Epidermal melanocyte (primary cell): ENCODE data around the gene IL12A.
A peak's percentile ranks its signal among the peaks of the same experiment; 100 is the strongest.

ENCODE experiments used
- DNase-seq: peaks from one replicate; pipeline ENCODE4 v3.0.0; 2011; ENCODE audit warnings: low spot score; ENCODE audit not compliant: insufficient read length

Gene IL12A

DNA sequence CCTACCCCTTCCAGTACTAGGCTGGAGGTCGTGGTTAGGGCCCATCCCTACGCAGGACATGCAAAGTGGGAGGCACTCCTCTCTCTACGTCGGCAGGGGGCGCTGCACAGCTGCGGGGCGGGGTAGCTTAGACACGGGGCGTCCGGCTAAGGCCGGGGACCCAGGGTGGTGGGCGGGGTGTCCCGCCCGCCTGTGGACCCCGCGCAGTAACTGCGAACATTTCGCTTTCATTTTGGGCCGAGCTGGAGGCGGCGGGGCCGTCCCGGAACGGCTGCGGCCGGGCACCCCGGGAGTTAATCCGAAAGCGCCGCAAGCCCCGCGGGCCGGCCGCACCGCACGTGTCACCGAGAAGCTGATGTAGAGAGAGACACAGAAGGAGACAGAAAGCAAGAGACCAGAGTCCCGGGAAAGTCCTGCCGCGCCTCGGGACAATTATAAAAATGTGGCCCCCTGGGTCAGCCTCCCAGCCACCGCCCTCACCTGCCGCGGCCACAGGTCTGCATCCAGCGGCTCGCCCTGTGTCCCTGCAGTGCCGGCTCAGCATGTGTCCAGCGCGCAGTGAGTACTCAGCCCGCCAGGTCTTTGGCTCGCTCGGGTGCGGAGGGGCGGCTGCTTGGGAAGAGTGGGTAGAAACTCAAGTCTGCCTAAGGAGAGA, at the start of gene IL12A:
Gene IL12A (plus strand): TSS at position 219 of the 655 bp plus-strand sequence.
- peak; percentile 42 for DNase-seq

DNA sequence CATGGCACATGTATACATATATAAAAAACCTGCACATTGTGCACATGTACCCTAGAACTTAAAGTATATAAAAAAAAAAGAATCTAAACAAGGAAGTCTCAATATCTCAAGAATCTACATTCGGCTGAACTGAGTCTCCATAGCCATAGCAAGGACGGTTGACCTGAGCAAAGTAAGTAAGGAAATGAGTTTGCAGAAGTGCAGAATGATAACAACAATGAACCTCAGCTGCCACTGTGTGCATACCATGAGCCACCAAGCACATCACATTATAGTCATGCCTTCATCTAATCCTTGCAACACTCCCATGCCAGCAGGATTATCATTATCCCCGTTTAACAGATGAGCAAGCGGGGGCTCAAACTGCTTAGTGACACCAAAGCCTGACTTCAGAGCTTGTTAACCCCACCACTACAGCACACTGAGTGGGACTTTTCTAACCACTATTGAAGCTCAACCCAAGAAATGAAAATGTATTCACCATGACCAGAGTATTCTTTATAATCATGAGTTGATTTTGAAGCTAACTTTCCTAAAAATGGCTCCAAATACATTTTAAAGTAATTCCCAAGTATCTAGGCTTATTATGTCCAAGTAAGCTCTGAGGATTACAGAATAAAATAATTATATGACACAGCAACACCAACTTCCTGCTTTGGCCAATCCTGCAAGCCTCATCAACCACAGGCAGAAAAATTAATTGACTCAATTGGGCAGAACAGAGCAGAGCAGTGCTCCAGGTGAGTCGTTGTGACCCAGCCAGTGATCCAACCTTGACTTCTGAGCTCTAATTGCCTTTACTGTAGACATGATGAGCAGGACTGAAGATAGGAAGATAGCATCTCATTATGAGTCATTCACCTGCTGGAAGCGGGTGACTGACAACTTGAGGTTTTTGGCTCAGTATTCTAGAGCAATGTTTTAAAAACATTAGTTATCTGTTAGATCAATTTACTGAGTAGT, 47.3 kb upstream of the IL12A start:
- no peak for DNase-seq

GRCh38 chr3:159944781-159945180, 43.9 kb upstream of the IL12A start:
- no peak for DNase-seq

DNA sequence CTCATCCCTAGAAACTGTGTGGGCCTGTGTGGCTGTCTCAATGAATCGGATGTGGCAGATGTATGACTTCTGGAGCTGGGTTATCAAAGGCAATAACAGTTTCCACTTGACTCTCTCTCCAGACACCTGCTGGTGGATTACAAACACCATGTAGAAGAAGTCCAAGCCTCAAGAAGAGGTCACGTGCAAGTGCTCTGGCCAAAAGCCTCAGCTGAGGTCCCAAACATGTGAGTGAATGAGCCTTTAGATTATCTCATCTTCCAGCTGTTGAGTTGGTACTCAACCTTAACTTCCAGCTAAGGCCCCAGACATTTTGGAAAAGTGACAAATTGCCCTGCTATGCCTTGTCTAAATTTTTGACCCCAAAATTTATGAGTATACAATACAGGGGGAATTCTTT, 42.7 kb upstream of the IL12A start:
- DNase-seq, result no peak

GRCh38 chr3:159947220-159947619, 41.4 kb upstream of the IL12A start:
- no peak for DNase-seq

GRCh38 chr3:159948429-159949144, 40.0 kb upstream of the IL12A start:
- DNase-seq, result no peak

DNA sequence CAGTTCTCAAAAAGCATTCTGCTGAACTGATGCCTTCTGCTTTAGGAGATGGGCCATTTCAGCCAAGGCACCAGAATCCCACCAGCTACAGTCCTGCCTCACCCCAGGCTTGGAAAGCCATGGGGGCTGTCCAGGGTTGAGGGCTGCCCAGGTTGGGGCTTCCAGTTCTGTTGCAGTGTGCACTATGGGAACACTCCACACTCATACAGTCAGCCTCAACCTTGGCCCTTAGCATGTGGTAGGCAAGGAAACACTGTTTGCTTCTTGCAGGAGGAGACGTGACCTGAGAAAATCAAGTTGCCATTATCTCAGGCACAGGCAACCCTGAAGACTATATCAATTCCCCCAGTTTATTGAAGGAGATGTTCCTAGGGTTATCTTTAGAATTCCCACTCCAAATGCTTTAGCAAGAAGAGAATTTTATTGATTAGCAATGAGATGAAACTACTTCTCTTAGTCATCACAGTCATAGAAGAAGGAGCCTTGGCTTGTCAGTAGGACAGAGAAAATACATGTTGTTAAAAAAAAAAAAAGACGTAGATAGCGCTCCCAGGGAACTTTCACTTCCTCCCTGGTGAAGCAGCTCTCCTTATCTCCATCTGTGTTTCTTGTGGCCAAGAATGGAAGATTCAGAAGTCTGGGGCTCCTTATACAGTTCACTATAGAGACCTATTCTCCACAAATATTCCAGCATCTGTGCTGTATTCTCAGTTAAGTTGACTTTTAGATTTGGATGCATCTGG, 38.3 kb upstream of the IL12A start:
- no peak for DNase-seq

GRCh38 chr3:159951540-159951939, 37.1 kb upstream of the IL12A start:
- DNase-seq, result no peak

DNA sequence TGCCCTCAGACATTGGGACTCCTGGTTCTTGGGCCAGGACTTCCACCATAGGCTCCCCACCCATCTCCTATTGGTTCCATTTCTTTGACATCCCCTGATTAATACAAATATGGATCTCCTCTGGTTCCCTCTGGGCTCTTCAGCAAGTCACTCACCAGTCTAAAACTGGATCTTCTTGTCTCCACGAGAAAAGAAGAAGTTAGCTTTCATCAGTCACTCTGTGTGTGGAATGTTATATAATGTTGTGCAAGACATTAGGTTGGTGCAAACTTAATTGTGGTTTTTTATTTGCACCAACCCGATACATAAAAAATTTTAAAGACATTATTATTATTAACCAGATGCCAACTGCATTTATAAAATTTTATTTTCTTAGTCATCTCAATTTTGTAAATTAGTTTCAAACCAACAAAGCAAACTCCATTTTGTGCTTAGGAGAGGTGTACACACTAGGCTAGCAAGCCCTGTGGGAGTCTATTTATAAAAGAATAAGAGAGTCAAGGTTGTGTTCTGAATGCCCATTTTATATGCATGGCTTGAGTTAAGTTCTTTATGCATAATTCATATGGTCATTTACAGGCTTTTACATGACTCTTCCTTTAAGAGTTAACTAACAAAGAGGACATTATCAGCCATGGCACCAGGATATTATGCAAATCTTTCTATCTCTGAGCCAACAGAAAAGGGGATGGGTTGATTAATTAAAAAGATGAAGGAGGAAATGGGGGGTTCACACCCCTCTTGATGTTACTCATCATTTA, 35.1 kb upstream of the IL12A start:
- no peak for DNase-seq

GRCh38 chr3:159960188-159961148, 28.2 kb upstream of the IL12A start:
- DNase-seq, result no peak

- DNase-seq, result no peak
Observed at GRCh38 chr3:159964166-159964973, 24.3 kb upstream of the IL12A start.

DNA sequence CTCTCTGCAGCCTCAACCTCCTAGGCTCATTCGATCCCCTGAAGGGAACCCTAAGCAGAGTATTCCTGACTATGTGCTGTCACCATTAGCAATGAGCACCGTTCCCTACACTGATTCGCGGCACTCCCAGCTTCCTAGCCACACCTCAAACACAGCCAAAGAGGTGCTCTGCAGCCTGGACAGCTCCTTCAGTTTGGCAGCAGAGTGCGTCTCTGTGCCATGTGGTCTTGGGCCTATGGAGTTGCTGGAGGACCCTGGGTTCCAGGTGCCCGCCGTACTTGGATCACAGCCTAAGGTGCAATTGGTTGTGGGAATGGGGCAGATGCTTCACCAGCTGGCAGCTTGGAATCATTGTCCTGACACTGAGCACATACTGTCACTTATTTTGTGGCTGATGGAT, 17.3 kb upstream of the IL12A start:
- DNase-seq, result no peak

GRCh38 chr3:159977295-159977694, 11.3 kb upstream of the IL12A start:
- DNase-seq, result no peak

DNA sequence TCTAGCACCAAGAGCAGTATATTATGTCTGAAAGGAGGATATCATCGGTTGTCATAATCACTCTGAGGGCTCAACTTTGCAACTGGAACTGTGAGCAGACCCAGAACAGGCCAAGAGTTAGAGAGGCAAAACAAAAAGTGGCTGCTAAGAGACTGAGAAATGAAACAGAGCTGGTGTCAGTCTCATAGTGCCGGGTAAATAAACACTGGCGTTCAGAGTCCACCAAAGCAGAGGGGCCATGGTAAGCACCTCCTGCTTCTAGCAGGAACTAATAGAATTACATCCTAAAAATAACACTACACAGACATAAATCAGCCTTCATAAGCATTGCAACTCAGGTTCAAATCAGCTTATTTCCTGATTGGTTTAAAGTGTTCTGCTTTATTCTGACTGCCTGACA, 10.3 kb upstream of the IL12A start:
- DNase-seq, result no peak

GRCh38 chr3:159978918-159979703, 9.5 kb upstream of the IL12A start:
- DNase-seq, result no peak

- DNase-seq, result no peak
Observed at GRCh38 chr3:159982442-159982974, 6.1 kb upstream of the IL12A start.

DNA sequence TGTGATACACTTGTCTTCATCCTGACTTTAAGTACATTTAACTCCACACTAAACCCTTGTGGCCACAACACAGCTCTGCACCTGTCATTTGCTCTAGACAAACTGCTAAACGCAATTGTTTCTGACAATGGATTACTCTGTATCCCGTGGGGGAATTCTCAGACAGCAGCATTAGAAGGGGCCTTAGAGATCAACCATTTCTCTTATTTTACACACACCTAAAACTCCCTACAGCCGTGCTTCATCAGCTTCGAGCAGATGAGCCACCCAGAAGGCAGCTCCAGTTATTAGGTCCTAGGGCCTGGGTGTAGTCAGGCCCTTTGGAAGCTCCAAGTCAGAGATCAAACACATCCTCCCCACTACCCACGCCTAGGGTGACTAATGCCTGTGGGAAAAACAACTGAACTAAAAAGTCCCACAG, 1.3 kb upstream of the IL12A start:
- DNase-seq, result no peak
